GDM1 (cell line): Measurements from ENCODE around the gene AMPH.
"Not testable (repeated sequence)": the region's sequence is repeated elsewhere in the genome, so short reads cannot be mapped to it uniquely, and the experiment has no call there.

Source experiments
- DNase-seq: peaks from one replicate; lab custom pipeline; 2025; lab: John Stamatoyannopoulos, UW

Gene AMPH

DNA sequence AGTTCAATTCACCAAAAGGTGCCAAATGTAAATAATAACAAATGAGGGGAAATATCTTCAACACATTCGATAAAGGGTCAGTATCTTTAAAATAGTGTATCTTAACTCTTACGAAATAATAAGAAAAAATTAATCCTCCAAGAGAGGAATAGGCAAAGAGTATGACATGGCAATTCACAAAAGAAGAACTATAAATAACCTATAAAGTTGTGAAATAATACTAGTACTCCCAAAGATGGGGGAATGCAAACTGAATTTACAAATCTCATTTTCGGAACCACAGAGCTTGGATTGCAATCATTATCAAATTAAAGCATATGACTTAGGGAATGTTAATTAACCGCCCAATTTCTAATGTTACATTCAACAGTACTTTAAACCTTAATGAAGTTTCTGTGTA lies 279.6 kb downstream of the AMPH start:
- no peak for DNase-seq

DNA sequence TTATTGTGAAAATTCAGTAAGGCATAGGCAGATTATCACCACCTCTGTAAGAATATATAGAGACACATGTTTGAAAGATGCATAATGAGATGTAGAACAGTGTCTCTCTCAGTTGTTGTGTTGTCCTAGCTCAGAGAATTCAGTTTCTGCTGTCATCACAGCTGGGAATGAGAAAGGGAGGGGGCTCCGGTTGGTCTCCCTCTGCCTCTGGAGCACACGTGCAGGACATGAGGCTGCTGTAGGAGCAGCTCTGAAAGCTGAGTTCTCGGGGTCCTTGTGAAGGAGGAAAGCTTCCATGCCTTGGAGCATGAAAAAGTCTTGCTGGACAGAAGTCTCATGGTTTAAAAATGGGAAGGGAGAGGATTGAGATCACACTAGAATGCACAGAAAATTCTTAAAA lies 280.4 kb downstream of the AMPH start:
- DNase-seq: not testable (repeated sequence)

DNA sequence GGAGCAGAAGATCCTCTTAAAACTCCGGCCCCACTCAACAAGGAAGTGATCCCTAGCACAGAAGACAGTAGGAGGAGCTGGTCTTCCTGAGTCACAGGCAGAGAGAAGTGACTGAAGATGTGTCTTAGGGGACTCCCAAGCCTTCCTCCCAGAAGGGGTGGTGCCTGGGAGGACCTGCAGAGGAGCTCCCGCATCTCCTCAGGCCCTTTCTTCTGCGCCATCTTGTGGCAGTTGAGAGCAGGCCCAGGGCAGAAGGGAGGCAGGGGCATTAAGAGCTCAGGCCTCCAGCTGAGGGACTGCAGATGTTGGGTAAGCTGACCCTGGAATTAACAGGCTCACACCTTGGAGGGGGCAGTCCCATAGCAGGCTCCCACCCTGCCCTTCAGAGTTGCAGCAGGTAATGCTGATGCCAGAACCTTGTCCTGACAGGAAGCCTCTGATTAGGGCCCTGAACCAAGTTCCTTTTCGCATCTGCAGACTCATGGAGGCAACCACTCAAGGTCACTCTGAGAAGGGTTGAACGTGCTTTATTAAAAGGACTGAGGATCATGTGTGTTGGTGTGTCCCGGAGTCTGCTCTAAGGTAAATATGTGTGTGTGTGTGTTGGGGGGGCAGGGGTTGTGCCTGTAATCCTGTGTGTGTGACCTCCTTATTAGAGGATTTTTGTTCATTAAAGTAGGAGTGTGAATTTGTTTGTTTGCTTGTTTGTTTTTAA lies 281.1 kb downstream of the AMPH start:
- DNase-seq: peak; percentile 72

DNA sequence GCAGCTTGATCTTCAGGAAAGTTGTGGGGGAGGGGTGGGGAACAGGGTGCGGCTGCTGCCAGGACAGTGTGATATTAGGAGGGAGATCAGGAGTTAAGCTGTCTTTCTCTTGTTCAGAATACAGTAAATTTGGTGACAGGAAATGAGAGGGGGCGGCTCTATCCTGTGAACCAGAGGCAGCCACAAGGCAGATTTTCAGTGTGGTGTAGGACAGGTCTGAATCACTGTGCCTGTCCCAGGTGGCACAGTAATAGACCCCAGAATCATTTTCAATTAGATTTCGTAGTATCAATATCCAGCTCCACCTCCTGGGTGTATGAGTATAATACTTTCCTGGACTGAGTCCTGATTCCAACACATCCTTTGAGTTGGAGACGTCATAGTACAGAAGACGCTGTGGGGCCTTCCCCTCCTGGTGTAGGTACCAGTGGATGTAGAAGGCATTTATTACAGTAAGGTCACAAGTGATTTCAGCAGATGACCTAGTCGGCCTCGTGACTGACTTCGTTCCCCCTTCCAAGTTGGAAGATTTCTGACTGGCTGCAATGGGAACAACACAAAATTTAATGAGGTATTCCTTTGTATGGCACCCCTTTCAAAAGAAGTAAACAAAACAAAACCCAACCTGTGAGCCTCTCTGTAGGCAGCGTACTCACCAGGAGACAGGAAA lies 281.9 kb downstream of the AMPH start:
- not testable (repeated sequence) for DNase-seq

DNA sequence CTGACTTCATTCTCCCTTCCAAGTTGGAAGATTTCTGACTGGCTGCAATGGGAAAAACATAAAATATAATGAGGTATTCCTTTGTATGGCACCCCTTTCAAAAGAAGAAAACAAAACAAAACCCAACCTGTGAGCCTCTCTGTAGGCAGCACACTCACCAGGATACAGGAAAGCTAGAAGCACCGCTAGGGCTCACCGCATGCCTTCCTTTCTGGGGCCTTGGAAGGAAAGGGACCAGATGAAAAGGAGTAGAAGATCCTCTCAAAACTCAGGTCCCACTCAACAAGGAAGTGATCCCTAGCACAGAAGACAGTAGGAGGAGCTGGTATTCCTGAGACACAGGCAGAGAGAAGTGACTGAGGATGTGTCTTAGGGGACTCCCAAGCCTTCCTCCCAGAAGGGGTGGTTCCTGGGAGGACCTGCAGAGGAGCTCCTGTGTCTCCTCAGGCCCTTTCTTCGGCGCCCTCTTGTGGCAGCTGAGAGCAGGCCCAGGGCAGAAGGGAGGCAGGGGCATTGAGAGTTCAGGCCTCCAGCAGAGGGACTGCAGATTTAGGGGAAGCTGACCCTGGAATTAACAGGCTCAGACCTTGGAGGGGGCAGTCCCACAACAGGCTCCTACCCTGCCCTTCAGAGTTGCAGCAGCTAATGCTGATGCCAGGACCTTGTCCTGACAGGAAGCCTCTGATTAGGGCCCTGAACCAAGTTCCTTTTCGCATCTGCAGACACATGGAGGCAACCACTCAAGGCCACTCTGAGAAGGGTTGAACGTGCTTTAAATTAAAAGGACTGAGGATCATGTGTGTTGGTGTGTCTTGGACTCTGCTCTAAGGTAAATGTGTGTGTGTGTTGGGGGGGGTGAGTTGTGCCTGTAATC lies 285.6 kb downstream of the AMPH start:
- peak; percentile 48 for DNase-seq

DNA sequence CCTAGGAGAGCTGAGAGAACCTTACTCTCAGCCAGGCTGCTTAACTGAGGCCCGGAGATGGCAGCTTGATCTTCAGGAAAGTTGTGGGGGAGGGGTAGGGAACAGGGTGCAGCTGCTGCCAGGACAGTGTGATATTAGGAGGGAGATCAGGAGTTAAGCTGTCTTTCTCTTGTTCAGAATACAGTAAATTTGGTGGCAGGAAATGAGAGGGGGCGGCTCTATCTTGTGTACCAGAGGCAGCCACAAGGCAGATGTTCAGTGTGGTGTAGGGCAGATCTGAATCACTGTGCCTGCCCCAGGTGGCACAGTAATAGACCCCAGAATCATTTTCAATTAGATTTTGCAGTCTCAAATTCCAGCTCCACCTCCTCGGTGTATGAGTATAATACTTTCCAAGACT lies 286.4 kb downstream of the AMPH start:
- DNase-seq: not testable (repeated sequence)

DNA sequence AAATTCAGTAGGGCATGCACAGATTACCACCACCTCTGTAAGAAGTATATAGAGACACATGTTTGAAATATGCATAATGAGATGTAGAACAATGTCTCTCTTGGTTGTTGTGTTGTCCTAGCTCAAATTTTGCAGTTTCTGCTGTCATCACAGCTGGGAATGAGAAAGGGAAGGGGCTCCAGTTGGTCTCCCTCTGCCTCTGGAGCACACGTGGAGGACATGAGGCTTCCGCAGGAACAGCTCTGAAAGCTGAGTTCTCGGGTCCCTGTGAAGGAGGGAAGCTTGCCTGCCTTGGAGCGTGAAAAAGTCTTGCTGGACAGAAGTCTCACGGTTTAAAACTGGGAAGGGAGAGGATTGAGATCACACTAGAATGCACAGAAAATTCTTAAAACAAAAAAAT lies 289.0 kb downstream of the AMPH start:
- DNase-seq: not testable (repeated sequence)

DNA sequence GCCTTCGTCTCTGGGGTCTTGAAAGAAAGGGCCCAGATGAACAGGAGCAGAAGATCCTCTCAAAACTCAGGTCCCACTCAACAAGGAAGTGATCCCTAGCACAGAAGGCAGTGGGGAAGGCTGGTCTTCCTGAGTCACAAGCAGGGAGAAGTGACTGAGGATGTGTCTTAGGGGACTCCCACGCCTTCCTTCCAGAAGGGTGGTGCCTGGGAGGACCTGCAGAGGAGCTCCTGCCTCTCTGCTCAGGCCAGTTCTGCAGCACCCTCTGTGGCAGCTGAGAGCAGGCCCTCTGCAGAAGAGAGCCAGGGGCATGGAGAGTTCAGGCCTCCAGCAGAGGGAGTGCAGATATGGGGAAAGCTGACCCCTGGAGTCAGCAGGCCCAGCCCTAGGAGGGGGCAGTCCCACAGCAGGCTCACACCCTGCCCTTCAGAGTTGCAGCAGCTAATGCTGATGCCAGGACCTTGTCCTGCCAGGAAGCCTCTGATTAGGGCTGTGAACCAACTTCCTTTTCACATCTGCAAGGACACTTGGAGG lies 289.9 kb downstream of the AMPH start:
- DNase-seq: peak; percentile 74

DNA sequence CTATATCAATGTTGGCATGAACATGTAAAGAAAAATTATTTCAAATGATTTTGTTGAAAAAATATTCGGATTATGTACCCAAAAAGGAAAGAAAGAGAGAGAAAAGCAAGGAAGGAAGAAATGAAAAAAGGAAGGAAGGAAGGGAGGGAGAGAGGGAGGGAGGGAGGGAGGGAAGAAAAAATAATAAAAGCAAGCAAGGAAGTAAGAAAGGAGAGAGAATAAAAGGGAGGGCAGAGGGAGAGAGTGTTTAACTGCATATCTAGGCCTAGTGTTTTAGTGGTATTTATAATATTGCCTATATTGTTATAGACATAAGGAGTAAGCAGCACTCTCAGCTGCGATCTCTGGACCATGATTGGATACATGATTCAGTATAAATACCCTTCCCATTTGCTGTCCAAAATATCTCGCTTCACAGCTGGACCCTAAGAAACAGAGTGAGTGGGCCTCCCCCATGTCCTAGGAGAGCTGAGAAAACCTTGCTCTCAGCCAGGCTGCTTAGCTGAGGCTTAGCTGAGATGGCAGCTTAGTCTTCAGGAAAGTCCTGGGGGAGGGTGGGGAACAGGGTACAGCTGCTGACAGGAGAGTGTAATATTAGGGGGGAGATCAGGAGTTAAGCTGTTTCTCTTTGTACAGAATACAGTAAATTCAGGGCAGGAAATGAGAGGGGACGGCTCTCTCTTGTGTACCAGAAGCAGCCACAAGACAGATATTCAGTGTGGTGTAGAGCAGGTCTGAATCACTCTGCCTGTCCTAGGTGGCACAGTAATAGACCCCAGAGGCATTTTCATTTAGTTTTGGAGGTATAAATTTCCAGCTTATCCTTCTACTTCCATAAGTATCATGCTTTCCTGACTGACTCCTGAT lies 291.0 kb downstream of the AMPH start:
- DNase-seq: no peak

DNA sequence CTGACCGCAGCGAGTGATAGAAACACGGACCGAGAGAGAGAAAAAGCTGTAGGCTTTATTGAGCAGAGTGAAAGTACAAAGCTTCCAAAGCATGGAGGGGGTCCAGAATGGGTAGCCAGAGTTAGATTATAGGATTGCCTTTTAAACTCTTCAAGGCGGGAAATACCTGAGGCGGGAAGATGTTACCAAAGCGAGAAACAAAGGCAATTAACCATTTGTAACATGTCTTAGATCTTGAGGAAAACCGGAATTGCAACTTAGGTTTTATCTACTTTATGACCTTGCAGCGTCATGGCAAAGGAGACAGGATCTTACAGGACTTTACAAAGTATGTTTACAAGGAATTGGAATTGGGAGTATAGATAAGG lies 295.0 kb downstream of the AMPH start:
- DNase-seq: not testable (repeated sequence)

DNA sequence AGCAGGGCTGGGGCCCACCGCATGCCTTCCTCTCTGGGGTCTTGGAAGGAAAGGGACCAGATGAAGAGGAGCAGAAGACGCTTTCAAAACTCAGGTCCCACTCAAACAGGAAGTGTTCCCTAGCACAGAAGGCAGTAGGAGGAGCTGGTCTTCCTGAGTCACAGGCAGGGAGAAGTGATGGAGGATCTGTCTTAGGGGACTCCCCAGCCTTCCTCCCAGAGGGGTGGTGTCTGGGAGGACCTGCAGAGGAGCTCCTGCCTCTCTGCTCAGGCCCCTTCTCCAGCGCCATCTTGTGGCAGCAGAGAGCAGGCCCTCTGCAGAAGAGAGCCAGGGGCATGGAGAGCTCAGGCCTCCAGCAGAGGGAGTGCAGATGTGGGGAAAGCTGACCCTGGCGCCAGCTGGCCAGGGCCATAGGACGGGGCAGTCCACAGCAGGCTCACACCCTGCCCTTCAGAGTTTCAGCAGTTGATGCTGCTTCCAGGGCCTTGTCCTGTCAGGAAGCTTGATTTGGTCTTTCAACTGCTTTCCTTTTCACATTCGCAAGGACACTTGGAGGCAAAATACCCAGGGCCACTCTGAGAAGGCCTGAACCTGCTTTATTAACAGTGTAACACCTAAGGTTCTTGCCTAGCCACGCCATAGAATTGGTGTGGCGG lies 295.6 kb downstream of the AMPH start:
- DNase-seq: peak; percentile 89

DNA sequence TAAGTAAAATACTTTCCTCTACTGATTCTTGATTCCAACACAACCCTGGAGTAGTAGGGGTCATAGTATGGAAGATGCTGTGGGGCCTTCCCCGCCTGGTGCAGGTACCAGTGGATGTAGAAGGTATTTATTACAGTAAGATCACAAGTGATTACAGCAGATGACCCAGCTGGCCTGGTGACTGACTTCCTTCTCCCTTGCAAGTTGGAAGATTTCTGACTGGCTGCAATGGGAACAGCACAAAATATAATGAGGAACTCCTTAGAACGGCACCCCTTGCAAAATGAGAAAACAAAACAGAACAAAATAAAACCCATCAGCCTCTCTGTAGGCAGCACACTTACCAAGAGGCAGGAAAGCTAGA lies 296.1 kb downstream of the AMPH start:
- no peak for DNase-seq

DNA sequence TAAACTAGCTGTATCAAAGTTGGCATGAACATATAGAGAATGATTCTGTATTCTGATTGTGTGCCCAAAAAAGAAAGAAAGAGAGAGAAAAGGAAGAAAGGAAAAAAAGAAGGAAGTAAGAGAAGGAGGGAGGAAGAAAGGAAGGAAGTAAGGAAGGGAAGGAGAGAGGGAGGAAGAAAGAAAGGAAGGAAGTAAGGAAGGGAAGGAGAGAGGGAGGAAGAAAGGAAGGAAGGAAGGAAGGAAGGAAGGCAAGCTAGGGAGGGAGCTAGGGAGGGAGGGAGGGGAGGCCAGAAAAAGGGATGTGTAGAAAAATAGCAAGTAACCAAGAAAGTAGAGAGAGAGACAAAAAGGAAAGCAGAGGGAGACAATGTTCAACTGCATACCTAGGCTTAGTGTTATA lies 297.0 kb downstream of the AMPH start:
- DNase-seq: no peak
